Measurements from ENCODE around the gene PRICKLE3. TPM values are rescaled to one million over a fixed set of nuclear protein-coding genes. Genes with fewer than 3 reads are reported as not detected.

Gene PRICKLE3
- total and polyA plus RNA-seq, 2 experiments from 2014 or later, result 4.7 to 13.7 TPM

GRCh38 chrX:49228185-49228584, 42.0 kb upstream of the PRICKLE3 start (continued):
- TF ChIP-seq EZH2phosphoT487 (IDR thresholded peaks at IDR 0.05; ENCODE audit: unreplicated experiment) (no peak), STAT1 (IDR thresholded peaks at IDR 0.05; ENCODE audit: unreplicated experiment) (no peak)

GRCh38 chrX:49227726-49228125, 41.6 kb upstream of the PRICKLE3 start:
- Histone ChIP-seq H3K79me2 (replicated peaks; ENCODE audit: insufficient read depth) (no peaks in the 10 kb centered on the region), H3F3A (replicated peaks; ENCODE audit: low read depth) (no peaks in the 10 kb centered on the region), H3K4me2 (no peak overlapping the region), H3K4me3 (no peak overlapping the region), H4K20me1 (replicated peaks; ENCODE audit: insufficient read depth) (no peaks in the 10 kb centered on the region), H3K9me2 (ENCODE audit: insufficient read depth) (no peaks in the 10 kb centered on the region), H3K27ac (ENCODE audit: low read depth) (no peak overlapping the region), H3K4me1 (ENCODE audit: insufficient read depth) (no peaks in the 10 kb centered on the region), H3K36me3 (ENCODE audit: insufficient read depth) (no peaks in the 10 kb centered on the region), H3K27me3 (ENCODE audit: insufficient read depth) (no peaks in the 10 kb centered on the region), H2AFZ (no peak overlapping the region)
- H3K4me1 Mint-ChIP-seq, result peaks cover 10% of the 10 kb centered on the region; the same call in 2 of the 3 replicates
- no peak overlapping the region for H3K4me3 Mint-ChIP-seq
- no peak for ATAC-seq
- TF ChIP-seq NANOG (IDR thresholded peaks at IDR 0.05; ENCODE audit: borderline replicate concordance) (no peak), REST (IDR thresholded peaks at IDR 0.05; ENCODE audit: unreplicated experiment) (no peak), ETS1 (IDR thresholded peaks at IDR 0.05) (no peak), EZH2 (IDR thresholded peaks at IDR 0.05; ENCODE audit: low read depth, unreplicated experiment) (no peak), CTCF (conservative IDR thresholded peaks at IDR 0.05; ENCODE audit: low read depth in 2 of 2) (no peak), POLR2AphosphoS5 (IDR thresholded peaks at IDR 0.05; ENCODE audit: low read depth) (no peak)
- H3K27me3 Mint-ChIP-seq (ENCODE audit: insufficient read depth, low read depth, poor library complexity), result peaks cover 14% of the 10 kb centered on the region
- H3K36me3 Mint-ChIP-seq (ENCODE audit: low read depth), result no peaks in the 10 kb centered on the region; the same call in 2 of the 3 replicates
- no peak for DNase-seq (ENCODE audit: low spot score)
- no peak overlapping the region for H3K27ac Mint-ChIP-seq
- no peaks in the 10 kb centered on the region for H3K9me3 Mint-ChIP-seq
